Right lung (tissue), 10 donors: ENCODE measurements around the gene HOMER3. TPM values are rescaled to one million over a fixed set of nuclear protein-coding genes. Genes with fewer than 3 reads are reported as not detected.
A peak's percentile ranks its signal among the peaks of the same experiment; 100 is the strongest.

Experiments
- DNase-seq, 2 donors: peaks; one replicate each; pipeline ENCODE4 v3.0.0-alpha.2; 2013
- long read RNA-seq, 8 donors: transcript quantifications; one replicate each; lab custom pipeline, GENCODE V29; 2026
- polyA plus RNA-seq, 5 donors: library from polyadenylated mRNA; unstranded; fragments of 120-200 nt; gene quantifications; one replicate each; pipeline versions ENCODE4 v1.2.1 to v1.2.3, GENCODE V29; 2013; ENCODE audit warnings: inconsistent platforms in 1 of 5, low replicate concordance in 1 of 5; ENCODE audit not compliant: insufficient read length in 5 of 5, insufficient read depth in 1 of 5

HOMER3 gene
- polyA plus RNA-seq, result 10 to 100 TPM; 45.0 to 77.3 (median 53.8) TPM
- long read RNA-seq, donor 1, transcript HOMER3-202 (10 exons, 1,557 nt), result major isoform, 21 of 30 reads
- long read RNA-seq, donor 1, partial matches to known transcripts, result 8 of 30 reads
- long read RNA-seq, donor 1, other reads (novel, unspliced or antisense), result 0 of 30 reads
- long read RNA-seq, donor 2, transcript HOMER3-202 (10 exons, 1,557 nt), result major isoform, 13 of 15 reads
- long read RNA-seq, donor 2, partial matches to known transcripts, result 0 of 15 reads
- long read RNA-seq, donor 2, other reads (novel, unspliced or antisense), result 0 of 15 reads
- long read RNA-seq, donor 3, transcript HOMER3-202 (10 exons, 1,557 nt), result major isoform, 11 of 14 reads
- long read RNA-seq, donor 3, partial matches to known transcripts, result 0 of 14 reads
- long read RNA-seq, donor 3, other reads (novel, unspliced or antisense), result 0 of 14 reads
- long read RNA-seq, donor 4, transcript HOMER3-202 (10 exons, 1,557 nt), result major isoform, 9 of 11 reads
- long read RNA-seq, donor 4, partial matches to known transcripts, result 0 of 11 reads
- long read RNA-seq, donor 4, other reads (novel, unspliced or antisense), result 0 of 11 reads
- long read RNA-seq, donor 5, transcript HOMER3-202 (10 exons, 1,557 nt), result major isoform, 17 of 35 reads
- long read RNA-seq, donor 5, partial matches to known transcripts, result 12 of 35 reads
- long read RNA-seq, donor 5, other reads (novel, unspliced or antisense), result 5 of 35 reads
- long read RNA-seq, donor 6, transcript HOMER3-202 (10 exons, 1,557 nt), result major isoform, 26 of 29 reads
- long read RNA-seq, donor 6, partial matches to known transcripts, result 0 of 29 reads
- long read RNA-seq, donor 6, other reads (novel, unspliced or antisense), result 0 of 29 reads
- long read RNA-seq, donor 7, transcript HOMER3-202 (10 exons, 1,557 nt), result major isoform, 18 of 21 reads
- long read RNA-seq, donor 7, partial matches to known transcripts, result 0 of 21 reads
- long read RNA-seq, donor 7, other reads (novel, unspliced or antisense), result 0 of 21 reads
- long read RNA-seq, donor 8, transcript HOMER3-202 (10 exons, 1,557 nt), result major isoform, 5 of 12 reads
- long read RNA-seq, donor 8, partial matches to known transcripts, result 7 of 12 reads
- long read RNA-seq, donor 8, other reads (novel, unspliced or antisense), result 0 of 12 reads

DNA sequence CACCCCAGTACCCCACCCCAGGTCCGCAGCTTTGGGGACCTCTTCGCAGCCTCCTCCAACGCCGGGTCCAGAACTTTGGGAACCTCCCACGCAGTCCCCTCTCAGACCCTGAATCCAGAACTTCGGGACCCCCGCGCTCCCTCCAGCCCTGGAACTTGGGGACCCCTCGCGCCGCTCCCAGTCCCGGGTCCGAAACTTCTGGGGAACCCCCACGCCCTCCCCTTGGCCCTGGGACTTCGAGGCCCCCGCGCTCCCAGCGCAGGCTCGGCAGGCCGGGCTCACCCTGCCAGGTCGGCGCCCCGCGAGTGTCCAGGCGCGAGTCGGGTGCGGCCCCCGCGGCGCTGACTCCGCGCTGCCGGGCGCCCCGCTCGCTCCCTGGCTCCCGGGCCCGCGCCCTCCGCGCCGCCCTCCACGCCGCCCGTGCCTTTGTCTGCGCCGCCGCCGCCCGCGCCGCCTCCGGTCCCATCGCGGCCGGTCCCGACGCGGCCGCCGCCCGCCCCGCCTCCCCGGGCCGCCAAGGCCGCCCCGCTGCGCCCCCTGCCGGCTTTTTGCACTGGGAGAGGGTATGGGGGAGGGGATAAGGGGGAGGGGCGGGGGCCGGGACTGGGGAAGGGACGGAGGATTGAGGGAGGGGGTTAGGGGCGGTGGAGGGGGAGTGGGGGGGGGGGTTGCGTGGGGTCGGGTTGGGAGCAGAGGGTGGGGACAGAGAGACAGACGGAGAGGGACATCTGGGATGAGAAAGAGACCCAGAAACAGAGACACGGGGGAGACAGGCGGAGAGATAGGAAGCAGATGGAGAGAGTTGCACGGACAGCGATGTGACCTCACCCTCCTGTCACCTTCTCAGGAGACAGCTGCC lies at the start of gene HOMER3:
Gene HOMER3 (minus strand): TSS at position 449 of the 859 bp plus-strand sequence. CDS start 2,235 bp downstream, outside the sequence.
- DNase-seq, result peak; percentile 60 to 71

DNA sequence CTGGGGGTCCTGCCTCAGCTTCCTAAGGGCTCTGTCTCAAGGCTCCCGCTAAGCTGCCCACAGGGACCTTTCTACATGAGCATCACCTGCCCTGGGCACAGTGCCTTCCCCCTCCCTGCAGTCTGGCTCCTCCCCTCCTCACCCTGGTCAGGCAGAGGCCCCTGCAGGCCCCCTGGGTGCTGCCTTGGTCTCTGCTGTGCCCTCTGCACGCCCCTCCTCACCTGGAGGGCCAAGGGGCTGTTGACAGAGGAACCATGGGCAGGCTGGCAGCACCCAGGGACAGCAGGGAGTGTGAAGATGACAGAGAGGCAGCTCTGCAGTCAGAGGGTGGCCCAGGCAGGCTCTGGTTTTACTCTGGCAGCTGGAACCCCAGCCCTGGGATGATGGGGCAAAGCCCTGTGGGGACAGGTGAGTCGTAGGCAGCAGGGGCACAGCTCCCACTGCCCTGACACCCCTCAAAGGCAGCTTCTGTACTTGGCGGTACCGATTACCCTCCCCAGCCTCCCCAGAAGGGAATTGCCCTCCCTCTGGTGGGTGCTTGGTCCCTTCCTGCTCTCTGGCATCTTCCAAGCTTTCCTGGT lies 49.2 kb upstream of the HOMER3 start:
- no peak for DNase-seq

DNA sequence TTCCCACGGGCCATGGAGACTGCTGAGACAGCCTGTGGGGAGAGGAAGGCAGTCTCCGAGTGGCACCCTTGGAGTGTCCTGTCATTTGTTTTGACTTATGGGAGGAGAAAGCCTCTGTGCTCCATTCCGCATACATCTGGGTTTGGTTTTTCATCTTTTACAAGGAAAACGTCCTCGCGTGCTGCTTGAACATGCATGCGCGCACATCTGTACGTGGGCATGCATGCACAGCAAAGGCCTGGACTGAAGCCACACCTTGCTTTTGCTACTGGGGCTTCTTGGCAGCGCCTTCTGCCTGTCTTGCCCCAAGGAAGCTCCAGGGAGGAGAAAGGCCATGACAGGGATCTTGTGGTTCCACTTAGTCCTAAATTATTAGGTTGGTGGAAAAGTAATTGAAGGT lies 48.3 kb upstream of the HOMER3 start:
- no peak for DNase-seq

DNA sequence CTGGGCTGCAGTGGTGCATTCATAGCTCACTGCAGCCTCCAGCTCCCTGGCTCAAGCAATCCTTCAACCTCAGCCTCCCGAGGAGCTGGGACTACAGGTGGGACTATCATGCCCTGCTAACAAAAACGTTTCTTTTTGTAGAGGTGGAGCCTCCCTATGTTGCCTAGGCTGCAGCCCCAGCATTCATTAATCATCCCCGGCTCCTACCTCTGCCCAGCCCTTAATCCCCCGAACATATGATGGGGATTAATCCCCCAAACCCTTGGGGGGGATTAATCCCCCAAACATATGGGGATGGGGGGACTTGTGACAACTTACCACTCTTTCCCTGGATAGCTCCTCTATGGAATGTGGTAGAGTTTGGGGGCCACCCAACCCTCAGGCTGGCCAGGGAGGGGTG lies 46.4 kb upstream of the HOMER3 start:
- DNase-seq, result no peak

DNA sequence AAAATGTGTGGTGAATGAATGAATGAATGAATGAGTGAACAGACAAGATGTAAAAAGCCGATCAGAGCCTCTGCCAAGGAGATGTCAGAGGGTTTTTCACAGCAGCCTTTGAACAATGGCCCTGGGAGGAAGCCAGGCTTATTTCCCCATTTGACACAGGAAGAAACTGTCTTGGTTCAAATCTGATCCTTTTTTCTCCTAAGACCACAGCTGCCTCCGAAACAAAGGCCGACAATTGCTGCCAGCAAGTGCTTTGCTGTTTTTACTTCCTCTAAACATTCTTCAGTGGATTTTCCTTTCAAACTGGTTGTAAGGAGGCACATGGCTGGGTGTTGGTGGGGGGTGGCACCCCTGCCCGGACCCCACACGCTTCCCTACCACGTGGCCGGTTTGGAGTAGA lies 44.2 kb upstream of the HOMER3 start:
- DNase-seq, result peak; percentile 45 to 55

DNA sequence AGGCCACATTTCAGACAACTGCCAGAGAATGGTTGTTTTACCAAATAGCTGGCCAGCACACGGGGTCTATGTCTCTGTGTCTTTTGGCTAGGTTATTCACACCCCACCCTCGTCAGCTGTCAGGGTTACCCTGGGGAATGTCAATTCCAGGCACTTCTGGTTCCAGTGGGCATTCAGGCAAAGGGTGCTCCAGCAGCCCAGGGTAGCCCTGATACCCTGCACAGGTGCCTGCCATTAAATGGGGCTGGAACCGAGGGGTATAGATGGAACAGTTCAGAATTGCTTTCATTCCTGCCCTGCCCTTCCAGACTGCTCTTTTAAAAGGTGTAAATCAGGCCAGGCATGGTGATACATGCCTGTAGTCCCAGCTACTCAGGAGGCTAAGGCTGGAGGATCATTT lies 43.2 kb upstream of the HOMER3 start:
- DNase-seq, result no peak

DNA sequence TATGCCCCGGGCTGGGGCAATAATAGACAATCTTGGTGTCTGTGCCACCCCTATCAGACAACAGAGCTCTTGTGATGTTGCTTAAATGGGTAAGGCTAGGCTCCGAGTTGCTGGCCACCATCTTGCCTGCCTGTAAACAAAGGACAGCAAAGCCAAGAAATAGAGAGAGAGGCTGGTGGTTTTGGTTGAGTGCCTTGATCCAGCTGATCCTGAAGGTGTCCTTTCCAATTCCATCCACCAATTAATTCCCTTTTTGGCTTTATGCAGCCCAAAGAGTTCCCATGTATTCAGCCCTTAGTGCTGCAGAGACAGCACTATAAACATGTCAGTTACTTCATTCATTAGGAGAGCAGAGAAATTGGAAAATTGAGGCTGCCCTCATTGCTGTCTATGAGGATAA lies 41.7 kb upstream of the HOMER3 start:
- no peak for DNase-seq

DNA sequence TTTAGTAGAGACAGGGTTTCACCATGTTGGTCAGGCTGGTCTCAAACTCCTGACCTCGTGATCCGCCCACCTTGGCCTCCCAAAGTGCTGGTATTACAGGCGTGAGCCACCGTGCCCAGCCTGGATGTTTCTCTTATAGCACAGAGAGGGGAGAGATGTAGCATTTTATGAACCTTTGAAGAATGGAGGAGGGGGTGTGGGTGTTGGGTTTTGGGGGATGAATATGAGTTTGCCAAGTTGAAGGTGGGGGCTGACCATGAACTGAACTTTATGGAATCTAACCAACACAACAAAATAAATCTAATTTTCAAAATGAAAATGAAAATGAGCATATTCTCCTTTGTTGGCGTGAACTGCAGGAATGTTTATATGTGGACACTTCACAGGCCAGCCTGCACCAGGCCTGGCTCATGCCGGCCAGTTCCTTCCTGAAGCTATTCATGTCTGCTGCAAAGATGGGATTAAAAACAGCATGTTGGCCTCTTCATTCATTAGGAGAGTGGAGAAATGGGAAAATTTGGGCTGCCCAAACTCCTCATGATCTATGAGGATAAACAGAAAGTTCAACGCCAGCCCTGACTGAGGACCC lies 39.5 kb upstream of the HOMER3 start:
- DNase-seq, result no peak

DNA sequence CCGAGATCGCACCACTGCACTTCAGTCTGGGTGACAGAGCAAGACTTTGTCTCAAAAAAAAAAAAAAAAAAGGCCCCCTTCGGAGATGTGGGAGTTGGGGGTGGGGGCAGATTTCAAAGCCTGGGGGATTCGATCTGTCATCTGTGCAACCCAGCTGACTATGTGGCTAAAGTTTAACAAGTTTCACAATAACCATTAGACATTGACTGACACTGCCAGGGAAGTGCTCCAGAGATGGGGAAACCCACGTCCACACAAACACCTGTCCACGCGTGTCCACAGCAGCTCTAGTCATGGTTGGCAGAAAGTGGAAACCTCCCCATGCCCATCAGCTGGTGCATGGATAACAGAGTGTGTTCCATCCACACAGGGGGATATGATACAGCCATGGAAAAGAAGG lies 37.6 kb upstream of the HOMER3 start:
- DNase-seq, result no peak

DNA sequence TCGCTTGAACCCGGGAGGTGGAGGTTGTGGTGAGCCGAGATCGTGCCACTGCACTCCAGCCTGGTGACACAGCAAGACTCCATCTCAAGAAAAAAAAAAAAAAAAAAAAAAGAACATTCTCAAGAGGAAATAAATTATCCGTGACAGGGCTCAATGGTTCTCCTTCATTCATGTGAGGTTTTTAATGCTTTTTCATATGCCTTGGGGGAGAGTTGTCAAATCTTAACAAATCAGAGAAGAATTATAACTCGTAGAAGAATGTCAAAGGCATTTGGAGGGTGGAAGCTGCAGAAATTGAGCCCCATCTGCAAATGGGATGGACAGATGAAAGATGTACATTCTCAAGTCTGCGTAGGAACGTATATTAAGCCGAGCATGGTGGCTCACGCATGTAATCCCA lies 34.9 kb upstream of the HOMER3 start:
- no peak for DNase-seq

DNA sequence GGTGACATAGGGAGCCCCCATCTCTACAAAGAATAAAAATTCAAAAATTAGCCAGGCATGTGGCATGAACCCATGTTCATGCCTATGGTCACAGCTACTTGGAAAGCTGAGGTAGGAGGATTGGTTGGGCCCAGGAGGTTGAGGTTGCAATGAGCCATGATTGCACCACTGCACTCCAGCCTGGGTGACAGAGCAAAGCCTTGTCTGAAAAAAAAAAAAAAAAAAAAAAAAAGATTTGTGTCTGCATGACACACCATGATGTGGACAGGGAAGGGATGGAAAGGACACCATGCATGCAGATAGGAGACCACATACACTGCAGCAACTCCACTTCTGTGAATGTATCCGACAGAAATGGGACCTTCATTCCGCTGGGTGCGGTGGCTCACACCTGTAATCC lies 34.0 kb upstream of the HOMER3 start:
- DNase-seq, result no peak

DNA sequence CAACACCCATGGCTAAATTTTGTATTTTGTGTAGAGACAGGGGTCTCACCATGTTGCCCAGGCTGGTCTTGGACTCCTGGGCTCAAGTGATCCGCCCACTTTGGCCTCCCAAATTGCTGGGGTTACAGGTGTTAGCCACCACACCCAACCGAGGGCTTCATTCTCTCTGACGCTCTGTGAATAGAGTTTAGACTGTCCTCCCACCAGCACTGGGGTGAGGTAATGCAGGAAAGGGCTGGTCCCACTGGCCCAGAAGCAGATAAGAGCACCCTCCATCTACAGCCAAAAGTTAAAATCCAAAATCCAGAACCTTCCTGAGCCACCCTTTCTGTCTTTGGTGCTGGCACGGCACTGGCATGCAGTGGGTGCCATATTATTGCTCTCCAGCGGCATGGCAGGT lies 31.8 kb upstream of the HOMER3 start:
- DNase-seq, result no peak

DNA sequence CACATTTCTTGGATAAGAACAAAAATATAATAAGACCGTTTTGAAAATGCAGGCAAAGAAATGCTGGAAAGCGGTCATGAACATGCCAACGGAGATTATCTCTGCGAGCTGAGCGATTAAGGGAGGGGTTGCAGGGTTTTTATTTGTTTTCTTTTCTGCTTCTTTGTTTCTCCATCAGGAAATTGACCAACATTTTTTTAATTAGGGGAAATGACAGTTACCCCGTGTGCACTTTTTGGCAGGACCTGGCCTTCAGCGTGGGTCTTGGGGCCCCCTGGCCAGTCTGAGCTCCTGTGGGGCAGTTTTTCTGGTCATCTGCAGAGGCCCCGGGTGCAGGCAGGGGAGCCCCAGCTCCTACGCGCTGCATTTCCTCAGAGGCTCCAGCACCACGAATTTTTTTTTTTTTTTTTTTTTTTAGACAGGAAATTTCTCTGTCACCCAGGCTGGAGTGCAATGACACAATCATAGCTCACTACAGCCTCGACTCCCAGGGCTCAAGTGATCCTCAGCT lies 31.3 kb upstream of the HOMER3 start:
- DNase-seq, result no peak

DNA sequence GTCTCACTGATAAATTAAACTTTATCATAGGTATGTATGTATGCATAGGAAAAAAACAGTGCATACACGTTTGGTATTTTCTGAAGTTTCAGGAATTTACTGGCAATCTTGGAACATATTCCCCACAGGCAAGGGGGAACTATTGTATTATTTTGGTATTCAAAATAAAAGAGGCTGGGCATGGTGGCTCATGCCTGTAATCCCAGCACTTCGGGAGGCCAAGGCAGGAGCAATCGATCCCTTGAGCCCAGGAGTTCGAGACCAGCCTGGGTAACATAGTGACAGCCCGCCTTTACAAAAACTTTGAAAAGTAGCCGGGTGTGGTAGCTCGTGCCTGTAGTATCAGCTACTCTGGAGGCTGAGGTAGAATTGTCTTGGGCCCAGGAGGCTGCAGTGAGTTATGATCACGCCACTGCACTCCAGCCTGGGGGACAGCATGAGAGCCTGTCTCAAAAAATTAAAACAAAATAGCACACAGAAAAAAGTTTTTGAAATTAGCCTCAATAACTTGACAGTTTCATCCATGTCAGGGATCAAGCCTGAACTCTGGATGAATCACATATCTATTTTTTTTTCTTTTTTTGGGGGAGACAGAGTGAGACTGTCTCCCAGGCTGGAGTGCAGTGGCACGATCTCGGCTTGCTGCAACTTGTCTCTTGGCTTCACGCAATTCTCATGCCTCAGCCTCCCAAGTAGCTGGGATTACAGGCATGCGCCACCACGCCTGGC lies 29.1 kb upstream of the HOMER3 start:
- DNase-seq, result no peak

DNA sequence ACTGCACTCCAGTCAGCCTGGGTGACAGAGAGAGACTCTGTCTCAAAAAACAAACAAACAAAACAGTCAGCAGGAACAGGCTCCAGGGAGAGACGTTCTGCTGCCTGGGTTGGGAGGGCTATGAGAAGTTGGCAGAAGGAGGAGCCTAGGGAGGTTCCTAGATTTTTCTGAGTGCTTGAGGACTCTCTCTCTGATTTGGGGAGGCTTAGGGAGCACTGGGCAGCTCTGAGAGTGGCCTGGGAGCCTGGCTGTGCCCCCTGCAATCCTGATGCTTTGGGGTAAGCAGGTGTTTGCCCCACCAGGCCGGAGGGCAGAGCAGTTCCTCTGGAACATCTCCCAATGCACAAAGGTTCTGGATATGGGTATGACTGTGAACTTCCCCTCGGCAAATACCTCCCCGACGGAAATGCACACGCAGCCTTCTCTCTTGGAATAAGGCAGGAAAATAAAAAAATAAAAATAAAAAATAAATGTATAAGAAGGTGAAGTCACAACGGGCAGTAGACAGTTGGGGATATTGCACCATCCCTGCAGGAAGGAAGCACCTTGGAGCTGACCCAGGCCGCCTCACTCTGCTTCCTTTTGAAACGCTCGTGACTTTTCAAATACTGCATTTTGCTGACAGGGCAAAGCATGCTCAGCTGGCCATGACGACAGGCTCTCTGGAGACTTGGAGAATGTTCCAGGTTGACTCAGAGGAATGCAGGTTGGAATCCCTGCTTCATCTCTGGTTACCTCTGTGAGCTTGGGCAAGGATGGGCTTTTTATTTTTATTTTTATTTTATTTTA lies 26.5 kb upstream of the HOMER3 start:
- DNase-seq, result peak in 1 of 2 donors; percentile 32

DNA sequence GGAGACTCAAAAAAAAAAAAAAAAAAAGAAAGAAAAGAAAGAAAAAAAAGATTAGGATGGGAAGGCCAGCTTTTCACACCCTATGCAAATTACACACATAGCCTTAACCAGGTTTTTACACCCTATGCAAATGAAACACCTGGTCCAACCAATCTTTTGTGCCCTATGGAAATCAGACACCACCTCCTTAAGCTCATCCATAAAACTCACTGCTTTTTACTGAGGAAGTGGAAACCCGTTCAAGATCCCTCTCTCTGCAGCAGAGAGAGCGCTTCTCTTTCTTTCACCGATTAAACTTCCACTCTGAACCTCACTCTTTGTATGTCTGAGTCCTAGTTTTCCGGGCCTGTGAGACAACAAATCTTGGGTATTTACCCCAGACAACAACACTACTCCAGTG lies 25.3 kb upstream of the HOMER3 start:
- no peak for DNase-seq

DNA sequence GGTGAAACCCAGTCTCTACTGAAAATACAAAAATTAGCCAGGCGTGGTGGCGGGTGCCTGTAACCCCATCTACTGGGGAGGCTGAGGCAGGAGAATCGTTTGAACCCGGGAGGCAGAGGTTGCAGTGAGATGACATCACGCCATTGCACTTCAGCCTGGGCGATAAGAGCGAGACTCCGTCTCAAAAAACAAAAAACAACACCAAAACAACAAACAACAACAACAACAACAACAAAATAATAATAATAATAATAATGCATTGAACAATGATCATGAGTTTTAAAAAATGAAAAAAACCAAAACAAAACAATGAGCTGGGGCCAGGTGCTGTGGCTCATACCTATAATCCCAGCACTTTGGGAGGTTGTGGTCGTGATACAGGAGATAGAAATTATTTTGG lies 23.1 kb upstream of the HOMER3 start:
- no peak for DNase-seq

DNA sequence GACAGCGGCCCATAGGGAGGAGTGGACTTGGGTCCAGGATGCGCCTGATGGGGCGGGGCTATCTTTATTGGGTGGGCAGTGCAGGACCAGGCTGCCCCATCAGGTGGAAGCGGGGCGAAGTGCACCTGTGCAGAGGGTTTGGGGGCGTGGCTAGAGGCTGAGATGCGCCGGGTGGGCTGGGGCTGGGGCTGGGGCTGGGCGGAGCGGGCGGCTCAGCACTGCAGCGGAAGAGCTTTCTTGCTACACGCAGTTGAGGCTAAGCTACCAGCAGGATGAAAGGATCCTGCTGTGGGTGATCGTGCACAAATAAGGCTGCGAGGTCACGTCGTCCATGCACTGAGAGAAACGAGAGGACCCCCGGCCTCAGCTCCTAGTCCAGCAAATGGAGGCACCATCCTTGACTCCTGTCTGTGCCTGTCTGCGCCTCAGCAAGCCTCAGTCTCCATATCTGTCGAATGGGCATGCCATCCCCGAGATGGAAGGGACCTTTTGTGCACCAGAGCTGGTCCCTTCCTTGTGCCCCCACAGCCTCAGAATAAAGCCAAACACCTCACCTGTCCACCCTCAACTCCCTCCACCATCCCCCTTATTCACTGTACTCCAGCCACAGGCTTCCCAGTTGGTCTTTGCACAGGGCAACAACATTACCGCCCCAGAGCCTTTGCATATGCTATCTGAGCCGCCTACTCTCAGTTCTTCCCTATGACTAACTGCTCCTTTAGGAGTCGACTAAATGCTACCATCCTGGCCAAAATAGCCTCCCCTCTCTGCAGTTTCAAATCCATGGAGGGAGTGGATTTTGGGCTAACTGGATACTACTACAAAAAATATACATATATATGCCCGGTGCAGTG lies 21.0 kb upstream of the HOMER3 start:
- DNase-seq, result no peak
